Activated CD4-positive, alpha-beta T cell treated with anti-CD3 and anti-CD28 coated beads, Interleukin-2, amount 10 ng/mL, durations not matched to agents 7 days and 5 days (primary cell): ENCODE results near the gene OSBPL10. TPM values are rescaled to one million over a fixed set of nuclear protein-coding genes. Genes with fewer than 3 reads are reported as not detected.

Experiments used
- CTCF ChIA-PET: fragments of 350-600 bp; sonication (Branson Sonifier 250); formaldehyde crosslinking; loops from one replicate; lab custom pipeline; 2021; ENCODE audit warnings: antibody characterized with exemption; lab: Charles Lee
- POLR2A ChIA-PET: fragments of 350-600 bp; sonication (Branson Sonifier 250); formaldehyde crosslinking; loops from one replicate; lab custom pipeline; 2021; ENCODE audit warnings: antibody characterized with exemption; lab: Charles Lee
- DNase-seq: peaks from one replicate; pipeline ENCODE4 v3.0.0-alpha.2; 2020
- H3K27ac Mint-ChIP-seq: one replicate; pipeline ENCODE4 v1.8.0; 2021; ENCODE audit warnings: mild to moderate bottlenecking, moderate library complexity, mixed read lengths
- H3K27me3 Mint-ChIP-seq: one replicate; pipeline ENCODE4 v1.8.0; 2021; ENCODE audit warnings: mixed read lengths
- H3K36me3 Mint-ChIP-seq: one replicate; pipeline ENCODE4 v1.8.0; 2021; ENCODE audit warnings: low read depth, mixed read lengths
- H3K4me1 Mint-ChIP-seq: one replicate; pipeline ENCODE4 v1.8.0; 2021; ENCODE audit warnings: mixed read lengths
- H3K4me3 Mint-ChIP-seq: one replicate; pipeline ENCODE4 v1.8.0; 2021; ENCODE audit warnings: mild to moderate bottlenecking, moderate library complexity, mixed read lengths
- H3K9me3 Mint-ChIP-seq: one replicate; pipeline ENCODE4 v1.8.0; 2021; ENCODE audit warnings: mixed read lengths
- total RNA-seq, 2 experiments: library from RNA; stranded (reverse); gene quantifications; one replicate each; pipeline ENCODE4 v1.2.3, GENCODE V29; 2021

The OSBPL10 gene
- total RNA-seq, 2 experiments from 2014 or later: 0.89 to 1.1 TPM

DNA sequence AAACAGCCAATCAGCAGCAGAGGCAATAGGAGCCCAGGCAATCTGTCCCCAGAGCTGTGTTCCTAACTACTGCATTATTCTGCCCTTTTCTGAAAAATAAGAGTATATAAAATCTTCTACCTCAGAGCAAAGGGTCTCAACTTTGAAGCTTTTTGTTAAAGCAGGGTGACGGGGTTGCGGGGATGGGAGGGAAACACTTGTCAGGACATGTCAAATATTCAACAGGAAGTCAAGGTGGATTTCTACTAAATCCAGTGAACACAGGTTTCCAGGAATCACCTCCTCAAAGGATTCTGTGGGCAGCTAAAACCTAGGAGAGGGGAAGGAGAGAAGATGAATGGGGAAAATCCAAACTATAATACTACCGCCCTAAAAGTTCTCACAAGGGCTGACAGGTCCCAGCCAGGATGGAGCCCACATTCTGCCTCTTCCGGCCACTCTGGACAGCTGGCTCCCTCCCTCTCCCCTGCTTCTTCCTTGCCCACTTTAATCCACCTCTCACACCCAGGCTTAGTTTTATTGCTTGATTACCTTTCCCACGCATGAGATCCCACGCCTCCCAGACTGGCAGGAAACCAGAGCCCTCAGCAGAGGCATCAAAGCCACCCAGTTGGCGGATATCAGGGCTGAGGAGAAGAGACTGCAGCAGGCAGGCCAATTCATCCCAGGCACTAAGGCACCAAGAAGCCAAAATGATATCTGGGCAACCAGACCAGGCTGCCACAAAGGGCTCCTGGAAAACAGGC is 77.2 kb downstream of the OSBPL10 start:
- H3K36me3 Mint-ChIP-seq: no peaks in the 10 kb centered on the region
- no peak overlapping the region for H3K4me3 Mint-ChIP-seq
- peaks cover 36% of the 10 kb centered on the region for H3K4me1 Mint-ChIP-seq
- DNase-seq: peak; percentile 9
- H3K27me3 Mint-ChIP-seq: no peaks in the 10 kb centered on the region
- ChIA-PET CTCF (no interaction called here), POLR2A (no interaction called here)
- H3K9me3 Mint-ChIP-seq: no peaks in the 10 kb centered on the region
- H3K27ac Mint-ChIP-seq: peak overlapping the region; percentile 51

- H3K4me3 Mint-ChIP-seq: no peak overlapping the region
- no peaks in the 10 kb centered on the region for H3K9me3 Mint-ChIP-seq
- ChIA-PET CTCF (interaction anchor here (1.4 kb wide), 1 partner anchor 49 kb away, joined by 4 read pairs; no protein-coding TSS in a partner anchor), POLR2A (no interaction called here)
- no peak for DNase-seq
- peaks cover 36% of the 10 kb centered on the region for H3K4me1 Mint-ChIP-seq
- H3K36me3 Mint-ChIP-seq: no peaks in the 10 kb centered on the region
- no peak overlapping the region for H3K27ac Mint-ChIP-seq
- H3K27me3 Mint-ChIP-seq: no peaks in the 10 kb centered on the region
Observed at GRCh38 chr3:31900583-31900982, 80.5 kb downstream of the OSBPL10 start.

- CTCF ChIA-PET: interaction anchor here (1.5 kb wide), 1 partner anchor 21 kb away, joined by 3 read pairs; no protein-coding TSS in a partner anchor
- H3K36me3 Mint-ChIP-seq: no peaks in the 10 kb centered on the region
- H3K4me1 Mint-ChIP-seq: peaks cover 12% of the 10 kb centered on the region
- H3K27me3 Mint-ChIP-seq: no peaks in the 10 kb centered on the region
- H3K27ac Mint-ChIP-seq: no peak overlapping the region
- POLR2A ChIA-PET: no interaction called here
- H3K9me3 Mint-ChIP-seq: no peaks in the 10 kb centered on the region
- no peak for DNase-seq
- no peak overlapping the region for H3K4me3 Mint-ChIP-seq
Observed at GRCh38 chr3:31896648-31897433, 84.2 kb downstream of the OSBPL10 start.

GRCh38 chr3:31896026-31896425 is 85.0 kb downstream of the OSBPL10 start:
- ChIA-PET POLR2A (no interaction called here), CTCF (interaction anchor here (1.6 kb wide), 1 partner anchor 19 kb away, joined by 3 read pairs; no protein-coding TSS in a partner anchor)
- H3K27me3 Mint-ChIP-seq: no peaks in the 10 kb centered on the region
- H3K27ac Mint-ChIP-seq: no peak overlapping the region
- no peak overlapping the region for H3K4me3 Mint-ChIP-seq
- no peak for DNase-seq
- no peaks in the 10 kb centered on the region for H3K36me3 Mint-ChIP-seq
- peaks cover 10% of the 10 kb centered on the region for H3K4me1 Mint-ChIP-seq
- no peaks in the 10 kb centered on the region for H3K9me3 Mint-ChIP-seq

DNA sequence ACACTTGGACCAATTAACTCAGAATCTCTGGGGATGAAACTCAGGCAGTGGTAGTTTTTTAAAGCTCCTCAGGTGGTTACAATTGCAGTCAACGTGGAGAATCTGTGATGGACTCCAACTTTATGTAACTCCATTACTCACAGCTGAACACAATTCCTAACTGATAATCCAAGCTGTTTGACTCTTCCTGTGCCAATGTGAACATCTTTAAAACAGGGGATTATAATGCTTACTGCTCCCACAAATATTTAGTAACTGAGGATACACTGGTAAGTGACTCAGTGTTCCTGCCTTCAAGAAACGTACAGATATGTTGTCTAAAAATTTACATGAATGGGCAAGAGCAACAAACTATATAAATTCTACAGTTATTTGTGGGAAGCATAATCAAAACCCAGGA is 85.6 kb downstream of the OSBPL10 start:
- ChIA-PET POLR2A (no interaction called here), CTCF (interaction anchor here (1.1 to 1.6 kb wide), 2 partner anchors 16 to 20 kb away, joined by 3 to 5 read pairs; no protein-coding TSS in a partner anchor)
- no peaks in the 10 kb centered on the region for H3K36me3 Mint-ChIP-seq
- H3K9me3 Mint-ChIP-seq: no peaks in the 10 kb centered on the region
- H3K27me3 Mint-ChIP-seq: no peaks in the 10 kb centered on the region
- DNase-seq: no peak
- H3K4me1 Mint-ChIP-seq: peaks cover 11% of the 10 kb centered on the region
- H3K4me3 Mint-ChIP-seq: no peak overlapping the region
- H3K27ac Mint-ChIP-seq: no peak overlapping the region

DNA sequence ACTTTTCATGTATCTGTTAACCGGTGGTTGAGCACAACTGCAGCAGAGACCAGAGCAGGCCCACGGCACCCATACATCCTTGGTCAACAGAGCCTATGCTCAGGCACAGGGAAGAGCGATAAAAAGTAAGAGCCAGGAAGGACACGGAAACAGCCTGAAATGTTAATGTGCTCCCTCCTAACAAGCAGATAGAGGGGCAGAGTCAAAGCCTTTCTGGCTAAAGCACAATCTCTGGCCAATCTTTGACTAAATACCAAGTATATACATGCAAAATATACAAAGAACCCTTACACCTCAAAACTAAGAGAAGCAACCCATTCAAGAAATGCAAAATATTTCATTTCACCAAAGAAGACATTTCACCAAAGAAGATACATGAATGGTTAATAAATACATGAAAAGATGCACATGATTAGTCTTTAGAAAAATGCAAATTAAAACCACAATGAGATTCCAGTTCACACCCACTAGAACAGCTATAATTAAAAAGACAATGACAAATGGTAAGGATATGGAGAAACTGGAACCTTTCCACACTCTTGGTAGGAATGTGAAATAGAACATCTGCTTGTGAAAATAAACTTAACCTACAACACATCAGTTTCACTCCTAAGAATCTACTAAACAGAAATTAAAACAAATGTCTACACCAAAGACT is 88.0 kb downstream of the OSBPL10 start:
- H3K4me1 Mint-ChIP-seq: peaks cover 8% of the 10 kb centered on the region
- CTCF ChIA-PET: no interaction called here
- no peaks in the 10 kb centered on the region for H3K36me3 Mint-ChIP-seq
- POLR2A ChIA-PET: no interaction called here
- H3K4me3 Mint-ChIP-seq: no peak overlapping the region
- H3K27ac Mint-ChIP-seq: no peak overlapping the region
- peaks cover 3% of the 10 kb centered on the region for H3K27me3 Mint-ChIP-seq
- H3K9me3 Mint-ChIP-seq: no peaks in the 10 kb centered on the region
- no peak for DNase-seq

- no peak for DNase-seq
- Mint-ChIP-seq H3K4me3 (no peak overlapping the region), H3K27ac (no peak overlapping the region), H3K4me1 (peaks cover 8% of the 10 kb centered on the region), H3K9me3 (no peaks in the 10 kb centered on the region), H3K27me3 (peaks cover 5% of the 10 kb centered on the region), H3K36me3 (no peaks in the 10 kb centered on the region)
- POLR2A ChIA-PET: no interaction called here
- CTCF ChIA-PET: no interaction called here
Observed at GRCh38 chr3:31892500-31892899, 88.6 kb downstream of the OSBPL10 start.

- CTCF ChIA-PET: no interaction called here
- Mint-ChIP-seq H3K27ac (no peak overlapping the region), H3K9me3 (no peaks in the 10 kb centered on the region), H3K4me3 (no peak overlapping the region), H3K4me1 (peaks cover 8% of the 10 kb centered on the region), H3K36me3 (no peaks in the 10 kb centered on the region), H3K27me3 (peaks cover 5% of the 10 kb centered on the region)
- POLR2A ChIA-PET: no interaction called here
- no peak for DNase-seq
Observed at GRCh38 chr3:31891876-31892455, 89.1 kb downstream of the OSBPL10 start.

- H3K4me1 Mint-ChIP-seq: peaks cover 8% of the 10 kb centered on the region
- ChIA-PET POLR2A (no interaction called here), CTCF (no interaction called here)
- H3K36me3 Mint-ChIP-seq: no peaks in the 10 kb centered on the region
- no peaks in the 10 kb centered on the region for H3K9me3 Mint-ChIP-seq
- H3K27me3 Mint-ChIP-seq: peaks cover 5% of the 10 kb centered on the region
- H3K4me3 Mint-ChIP-seq: no peak overlapping the region
- DNase-seq: no peak
- H3K27ac Mint-ChIP-seq: no peak overlapping the region
Observed at GRCh38 chr3:31890742-31891469, 90.2 kb downstream of the OSBPL10 start.

- peaks cover 5% of the 10 kb centered on the region for H3K27me3 Mint-ChIP-seq
- ChIA-PET POLR2A (no interaction called here), CTCF (interaction anchor here (0.6 kb wide), 1 partner anchor 28 kb away, joined by 3 read pairs; no protein-coding TSS in a partner anchor)
- H3K36me3 Mint-ChIP-seq: no peaks in the 10 kb centered on the region
- H3K4me3 Mint-ChIP-seq: no peak overlapping the region
- no peaks in the 10 kb centered on the region for H3K9me3 Mint-ChIP-seq
- no peak for DNase-seq
- H3K27ac Mint-ChIP-seq: no peak overlapping the region
- peaks cover 8% of the 10 kb centered on the region for H3K4me1 Mint-ChIP-seq
Observed at GRCh38 chr3:31890007-31890406, 91.1 kb downstream of the OSBPL10 start.

DNA sequence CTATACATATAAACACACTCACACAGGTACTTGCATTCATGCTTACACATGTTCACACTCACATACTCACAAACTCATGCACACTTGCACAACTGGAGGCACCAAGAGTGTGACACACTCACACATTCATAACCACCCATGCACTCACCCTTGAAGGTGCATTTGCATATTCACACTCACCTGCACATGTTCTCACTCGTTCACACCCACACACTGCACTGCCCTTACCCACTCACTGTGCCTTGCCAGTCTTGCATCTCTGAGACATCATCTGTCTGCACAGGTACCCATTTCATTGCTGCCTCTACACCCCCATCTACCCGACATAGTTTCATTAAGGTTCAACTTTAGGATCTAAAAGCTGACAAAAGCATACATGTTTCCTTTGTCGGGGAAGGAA is 95.8 kb downstream of the OSBPL10 start:
- DNase-seq: no peak
- H3K27ac Mint-ChIP-seq: no peak overlapping the region
- ChIA-PET CTCF (no interaction called here), POLR2A (no interaction called here)
- no peaks in the 10 kb centered on the region for H3K4me1 Mint-ChIP-seq
- H3K9me3 Mint-ChIP-seq: peaks cover 2% of the 10 kb centered on the region
- peaks cover 5% of the 10 kb centered on the region for H3K27me3 Mint-ChIP-seq
- H3K4me3 Mint-ChIP-seq: no peak overlapping the region
- H3K36me3 Mint-ChIP-seq: no peaks in the 10 kb centered on the region

DNA sequence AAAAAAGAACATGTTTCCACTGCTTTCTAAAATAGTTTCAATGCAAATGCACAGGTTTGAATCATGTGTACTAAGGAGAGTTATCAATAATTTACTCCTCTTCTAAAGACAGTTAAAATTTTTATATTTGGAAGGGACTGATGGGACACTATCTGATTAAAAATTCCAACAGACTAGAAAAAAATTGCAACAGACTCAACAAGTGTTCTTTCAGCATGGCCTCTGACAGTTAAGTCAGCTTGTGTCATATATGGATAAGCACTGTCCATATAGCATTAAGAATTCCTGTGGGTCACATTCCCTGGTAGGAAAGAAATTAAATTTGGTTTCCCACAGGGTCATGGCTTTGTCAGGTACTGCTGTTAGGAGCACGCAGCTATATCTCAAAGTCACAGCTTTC is 96.8 kb downstream of the OSBPL10 start:
- H3K27me3 Mint-ChIP-seq: peaks cover 5% of the 10 kb centered on the region
- H3K4me1 Mint-ChIP-seq: no peaks in the 10 kb centered on the region
- H3K36me3 Mint-ChIP-seq: no peaks in the 10 kb centered on the region
- H3K27ac Mint-ChIP-seq: no peak overlapping the region
- no peak for DNase-seq
- CTCF ChIA-PET: no interaction called here
- no peak overlapping the region for H3K4me3 Mint-ChIP-seq
- H3K9me3 Mint-ChIP-seq: peaks cover 2% of the 10 kb centered on the region
- POLR2A ChIA-PET: no interaction called here
